BLaER1 treated with 17β-estradiol and CSF1 and Interleukin-3, amounts not matched to agents 10 nM and 100 nM (cell line): ENCODE results near the gene OSBP2.

Source experiments
- H3K27ac ChIP-seq, 11 experiments: shearing (Covaris generic); formaldehyde crosslinking; 2 replicates each; pipeline ENCODE4 v1.8.1; 2022
- H3K27me3 ChIP-seq, 11 experiments: shearing (Covaris generic); formaldehyde crosslinking; 2 replicates each; pipeline ENCODE4 v1.8.1; 2022
- H3K36me3 ChIP-seq, 11 experiments: shearing (Covaris generic); formaldehyde crosslinking; 2 replicates each; pipeline ENCODE4 v1.8.1; 2022
- H3K4me1 ChIP-seq, 10 experiments: shearing (Covaris generic); formaldehyde crosslinking; 2 replicates each; pipeline ENCODE4 v1.8.1; 2022
- H3K4me2 ChIP-seq, 11 experiments: shearing (Covaris generic); formaldehyde crosslinking; 2 replicates each; pipeline ENCODE4 v1.8.1; 2022
- H3K4me3 ChIP-seq, 10 experiments: shearing (Covaris generic); formaldehyde crosslinking; 2 replicates each; pipeline ENCODE4 v1.8.1; 2022
- H3K9ac ChIP-seq, 11 experiments: shearing (Covaris generic); formaldehyde crosslinking; 2 replicates each; pipeline ENCODE4 v1.8.1; 2022
- H3K9me3 ChIP-seq, 11 experiments: shearing (Covaris generic); formaldehyde crosslinking; replicated peaks in 1 of 11; 2 replicates each; pipeline ENCODE4 v1.8.1; 2022
- H4K20me1 ChIP-seq, 11 experiments: shearing (Covaris generic); formaldehyde crosslinking; 2 replicates each; pipeline ENCODE4 v1.8.1; 2022
- Cebpa-rat ChIP-seq, 11 experiments: shearing (Covaris generic); IDR thresholded peaks; 2 replicates each; pipeline ENCODE4 v1.8.1; 2022

OSBP2 gene

GRCh38 chr22:30926706-30927105 lies 232.0 kb downstream of the OSBP2 start:
- H3K4me1 ChIP-seq, result no peaks in the 10 kb centered on the region
- H4K20me1 ChIP-seq, result peaks cover 0 to 68% (median 16%) of the 10 kb centered on the region in 11 experiments; a peak in 9 of 22 replicates
- H3K4me2 ChIP-seq, result no peak overlapping the region
- no peak for TF ChIP-seq Cebpa-rat (IDR thresholded peaks at IDR 0.05)
- H3K27me3 ChIP-seq, result peaks cover 9 to 13% (median 11%) of the 10 kb centered on the region in 11 experiments
- no peak overlapping the region for H3K4me3 ChIP-seq
- H3K27ac ChIP-seq, result no peak overlapping the region
- no peaks in the 10 kb centered on the region for H3K9me3 ChIP-seq
- H3K36me3 ChIP-seq, result peaks cover 67 to 86% (median 78%) of the 10 kb centered on the region in 11 experiments
- no peak overlapping the region for H3K9ac ChIP-seq

DNA sequence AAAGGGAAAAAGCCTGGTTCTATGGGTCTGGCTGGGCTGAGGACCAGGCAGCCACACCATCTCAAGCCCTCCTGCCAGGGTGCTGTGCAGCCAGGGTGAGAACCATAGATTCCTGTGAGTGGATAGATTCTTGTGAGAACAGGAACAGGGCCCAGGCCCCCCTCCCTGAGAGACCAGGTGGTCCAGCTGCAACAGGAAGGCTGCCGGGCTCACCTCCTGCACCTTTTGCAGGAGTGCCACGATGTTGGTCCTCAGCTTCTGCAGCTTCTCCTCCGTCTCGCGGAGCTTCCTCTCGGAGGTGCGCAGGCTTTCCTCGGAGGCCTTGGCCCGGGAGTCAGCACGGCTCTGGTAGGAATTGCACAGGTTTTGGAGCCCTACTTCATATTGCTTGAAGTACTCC lies 233.1 kb downstream of the OSBP2 start:
- no peak overlapping the region for H3K27ac ChIP-seq
- no peak for TF ChIP-seq Cebpa-rat (IDR thresholded peaks at IDR 0.05)
- H3K4me3 ChIP-seq, result no peak overlapping the region
- no peak overlapping the region for H3K4me2 ChIP-seq
- no peaks in the 10 kb centered on the region for H3K4me1 ChIP-seq
- H4K20me1 ChIP-seq, result peaks cover 0 to 77% (median 18%) of the 10 kb centered on the region in 11 experiments; a peak in 9 of 22 replicates
- H3K27me3 ChIP-seq, result peaks cover 0 to 2% (median 0%) of the 10 kb centered on the region in 11 experiments; a peak in 5 of 22 replicates
- no peak overlapping the region for H3K9ac ChIP-seq
- H3K36me3 ChIP-seq, result peaks cover 78 to 97% (median 89%) of the 10 kb centered on the region in 11 experiments
- H3K9me3 ChIP-seq, result no peaks in the 10 kb centered on the region

GRCh38 chr22:30928401-30928800 lies 233.7 kb downstream of the OSBP2 start:
- no peaks in the 10 kb centered on the region for H3K4me1 ChIP-seq
- no peak for TF ChIP-seq Cebpa-rat (IDR thresholded peaks at IDR 0.05)
- peaks cover 84 to 98% (median 95%) of the 10 kb centered on the region in 11 experiments for H3K36me3 ChIP-seq
- no peaks in the 10 kb centered on the region for H3K9me3 ChIP-seq
- peaks cover 0 to 77% (median 18%) of the 10 kb centered on the region in 11 experiments; a peak in 9 of 22 replicates for H4K20me1 ChIP-seq
- H3K27me3 ChIP-seq, result no peaks in the 10 kb centered on the region
- H3K27ac ChIP-seq, result no peak overlapping the region
- no peak overlapping the region for H3K4me3 ChIP-seq
- no peak overlapping the region for H3K9ac ChIP-seq
- H3K4me2 ChIP-seq, result no peak overlapping the region

GRCh38 chr22:30930228-30930627 lies 235.6 kb downstream of the OSBP2 start:
- Histone ChIP-seq H3K4me2 (no peak overlapping the region), H4K20me1 (peaks cover 0 to 77% (median 17%) of the 10 kb centered on the region in 11 experiments; a peak in 9 of 22 replicates), H3K9me3 (no peaks in the 10 kb centered on the region), H3K4me1 (no peaks in the 10 kb centered on the region), H3K36me3 (peaks cover 99 to 100% (median 100%) of the 10 kb centered on the region in 11 experiments), H3K27ac (no peak overlapping the region), H3K27me3 (no peaks in the 10 kb centered on the region), H3K4me3 (no peak overlapping the region), H3K9ac (no peak overlapping the region)
- TF ChIP-seq Cebpa-rat (IDR thresholded peaks at IDR 0.05), result no peak

- Histone ChIP-seq H3K9me3 (no peaks in the 10 kb centered on the region), H3K4me2 (no peak overlapping the region), H3K27ac (no peak overlapping the region), H3K27me3 (no peaks in the 10 kb centered on the region), H3K4me3 (no peak overlapping the region), H3K36me3 (peaks cover 98 to 100% (median 100%) of the 10 kb centered on the region in 11 experiments), H3K4me1 (no peaks in the 10 kb centered on the region), H4K20me1 (peaks cover 0 to 72% (median 17%) of the 10 kb centered on the region in 11 experiments; a peak in 9 of 22 replicates), H3K9ac (no peak overlapping the region)
- TF ChIP-seq Cebpa-rat (IDR thresholded peaks at IDR 0.05), result no peak
Observed at GRCh38 chr22:30931541-30932300, 237.0 kb downstream of the OSBP2 start.

GRCh38 chr22:30932661-30933060 lies 238.0 kb downstream of the OSBP2 start:
- no peak overlapping the region for H3K9ac ChIP-seq
- H3K4me3 ChIP-seq, result no peak overlapping the region
- H3K27ac ChIP-seq, result no peak overlapping the region
- peaks cover 0 to 69% (median 14%) of the 10 kb centered on the region in 11 experiments; a peak in 10 of 22 replicates for H4K20me1 ChIP-seq
- TF ChIP-seq Cebpa-rat (IDR thresholded peaks at IDR 0.05), result no peak
- H3K36me3 ChIP-seq, result peaks cover 98 to 100% (median 100%) of the 10 kb centered on the region in 11 experiments
- H3K4me2 ChIP-seq, result no peak overlapping the region
- H3K4me1 ChIP-seq, result no peaks in the 10 kb centered on the region
- no peaks in the 10 kb centered on the region for H3K27me3 ChIP-seq
- no peaks in the 10 kb centered on the region for H3K9me3 ChIP-seq

DNA sequence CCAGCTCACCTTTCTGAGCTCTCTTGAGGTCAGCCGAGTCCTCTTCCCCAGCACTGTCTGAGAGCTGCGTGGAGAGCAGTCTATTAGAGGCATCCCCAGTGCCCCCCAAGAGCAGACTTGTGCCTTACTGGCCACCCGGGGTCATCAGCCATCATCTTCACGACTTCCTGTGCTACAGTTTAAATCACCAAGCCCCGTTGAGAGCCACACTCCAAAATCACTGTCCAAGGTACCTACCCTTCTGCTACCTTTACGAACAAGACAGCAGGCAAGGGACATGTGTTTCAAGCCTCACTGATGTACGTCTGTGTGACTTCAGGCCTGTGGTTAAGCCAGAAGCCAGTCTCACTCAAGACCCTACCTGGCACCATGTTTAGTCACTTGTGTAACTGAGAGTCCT lies 238.8 kb downstream of the OSBP2 start:
- no peak overlapping the region for H3K27ac ChIP-seq
- TF ChIP-seq Cebpa-rat (IDR thresholded peaks at IDR 0.05), result no peak
- no peaks in the 10 kb centered on the region for H3K27me3 ChIP-seq
- peaks cover 0 to 64% (median 17%) of the 10 kb centered on the region in 11 experiments; a peak in 10 of 22 replicates for H4K20me1 ChIP-seq
- H3K9ac ChIP-seq, result no peak overlapping the region
- no peak overlapping the region for H3K4me2 ChIP-seq
- H3K4me1 ChIP-seq, result no peaks in the 10 kb centered on the region
- H3K4me3 ChIP-seq, result no peak overlapping the region
- no peaks in the 10 kb centered on the region for H3K9me3 ChIP-seq
- peaks cover 98 to 100% (median 100%) of the 10 kb centered on the region in 11 experiments for H3K36me3 ChIP-seq

DNA sequence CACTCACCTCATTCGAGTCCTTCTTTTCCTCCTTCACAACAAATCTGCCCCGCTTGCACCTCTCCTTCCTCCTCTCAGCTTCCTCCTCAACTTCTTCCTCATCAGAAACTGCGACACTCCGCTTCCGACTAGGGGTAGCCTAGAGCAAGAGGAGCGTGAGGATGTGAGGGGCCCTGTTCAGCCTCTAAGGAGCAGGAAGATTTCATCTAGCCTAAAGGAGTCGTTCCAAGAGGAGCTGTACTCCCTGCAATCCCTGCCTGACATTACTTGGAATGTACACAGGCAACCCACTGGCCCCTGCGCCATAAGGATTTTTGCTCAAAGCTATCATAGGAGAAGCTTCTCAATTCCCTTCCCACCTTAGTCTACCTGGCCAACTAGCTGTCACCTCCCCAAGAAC lies 239.4 kb downstream of the OSBP2 start:
- Histone ChIP-seq H3K4me3 (no peak overlapping the region), H3K9me3 (no peaks in the 10 kb centered on the region), H3K27me3 (no peaks in the 10 kb centered on the region), H4K20me1 (peaks cover 0 to 59% (median 17%) of the 10 kb centered on the region in 11 experiments; a peak in 10 of 22 replicates), H3K4me1 (no peaks in the 10 kb centered on the region), H3K27ac (no peak overlapping the region), H3K36me3 (peaks cover 98 to 100% (median 100%) of the 10 kb centered on the region in 11 experiments), H3K4me2 (no peak overlapping the region), H3K9ac (no peak overlapping the region)
- TF ChIP-seq Cebpa-rat (IDR thresholded peaks at IDR 0.05), result no peak

- no peak overlapping the region for H3K27ac ChIP-seq
- no peak for TF ChIP-seq Cebpa-rat (IDR thresholded peaks at IDR 0.05)
- no peaks in the 10 kb centered on the region for H3K27me3 ChIP-seq
- H3K4me2 ChIP-seq, result no peak overlapping the region
- no peak overlapping the region for H3K9ac ChIP-seq
- H4K20me1 ChIP-seq, result peaks cover 0 to 57% (median 8%) of the 10 kb centered on the region in 11 experiments; a peak in 10 of 22 replicates
- H3K36me3 ChIP-seq, result peaks cover 99 to 100% (median 100%) of the 10 kb centered on the region in 11 experiments
- H3K9me3 ChIP-seq, result no peaks in the 10 kb centered on the region
- peaks cover 0 to 6% (median 0%) of the 10 kb centered on the region in 10 experiments; a peak in 3 of 20 replicates for H3K4me1 ChIP-seq
- H3K4me3 ChIP-seq, result no peak overlapping the region
Observed at GRCh38 chr22:30940685-30941362, 246.2 kb downstream of the OSBP2 start.
